Measurements from ENCODE around the gene LSM4. TPM values are rescaled to one million over a fixed set of nuclear protein-coding genes. Genes with fewer than 3 reads are reported as not detected.
"Not testable (repeated sequence)": the region's sequence is repeated elsewhere in the genome, so short reads cannot be mapped to it uniquely, and the experiment has no call there.

The LSM4 gene
- total RNA-seq, 1 donor from 2014 or later: 80.3 TPM

DNA sequence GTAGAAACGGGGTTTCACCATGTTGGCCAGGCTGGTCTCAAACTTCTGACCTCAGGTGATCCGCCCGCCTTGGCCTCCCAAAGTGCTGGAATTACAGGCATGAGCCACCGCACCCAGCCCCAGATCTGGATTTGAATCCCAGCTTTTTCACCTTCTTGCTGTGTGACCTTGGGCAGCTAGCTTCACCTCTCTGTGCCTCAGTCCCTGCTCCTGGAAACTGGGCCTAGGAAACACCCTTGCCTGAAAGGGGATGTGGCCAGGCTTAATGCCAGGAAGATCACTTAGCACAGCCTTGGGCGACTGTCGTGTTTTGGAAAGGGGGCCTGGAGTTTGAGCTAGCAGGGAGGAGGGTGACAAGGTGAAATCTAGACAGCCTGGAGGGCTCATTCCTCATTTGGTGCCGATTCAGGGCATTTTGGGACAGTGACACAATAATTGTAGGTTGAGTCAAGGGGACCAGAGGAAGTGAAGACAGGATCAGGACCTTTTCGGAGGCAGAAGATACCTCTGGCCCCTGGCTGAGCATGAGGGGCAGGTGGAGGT is 19.3 kb upstream of the LSM4 start:
- FAIRE-seq (no peak), DNase-seq (ENCODE audit: low spot score in 2 of 2) (no peak)

DNA sequence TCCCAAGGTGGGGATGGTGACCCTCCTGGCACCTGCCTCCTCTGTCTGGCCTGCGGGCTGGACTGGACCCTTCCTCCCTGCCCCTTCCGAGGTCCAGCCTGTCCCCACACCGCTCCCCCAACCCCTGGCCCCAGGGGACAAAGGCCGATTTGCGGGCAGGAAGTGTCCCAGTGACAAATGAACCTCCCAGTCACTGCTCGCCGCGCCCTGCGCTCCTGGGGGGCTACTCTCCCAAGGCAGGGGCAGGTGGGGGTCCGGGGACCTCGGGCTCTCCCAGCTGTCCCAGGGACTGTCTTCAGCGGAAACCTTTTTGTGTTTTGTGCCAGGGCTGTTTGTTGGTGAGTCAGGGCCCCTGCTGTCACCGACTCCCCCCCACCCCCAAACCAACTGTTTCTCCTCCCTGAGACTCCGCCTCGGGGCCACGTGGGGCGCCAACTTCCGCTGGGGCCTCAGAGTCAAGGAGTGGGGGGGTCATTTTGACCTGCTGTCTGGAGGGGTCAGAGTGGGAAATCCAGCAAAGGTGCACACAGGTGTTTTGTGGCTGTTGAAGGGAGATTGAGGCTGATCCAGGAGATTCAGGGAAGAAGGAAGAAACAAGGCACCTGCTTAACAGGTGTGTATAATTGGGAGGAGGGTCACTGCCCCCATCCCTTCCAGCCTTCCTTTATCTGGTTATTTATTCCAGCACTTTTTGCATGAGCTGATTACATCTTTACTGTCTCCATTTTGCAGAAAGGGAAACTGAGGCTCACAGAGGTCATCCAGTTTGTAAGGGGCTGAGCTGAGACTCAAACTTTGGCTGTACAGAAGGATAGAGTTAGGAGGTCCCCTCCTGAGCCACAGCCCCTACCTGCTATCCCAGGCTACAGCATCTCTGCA is 18.4 kb upstream of the LSM4 start:
- FAIRE-seq (no peak), DNase-seq (ENCODE audit: low spot score in 2 of 2) (peak in 1 of 2 donors; percentile 80)

DNA sequence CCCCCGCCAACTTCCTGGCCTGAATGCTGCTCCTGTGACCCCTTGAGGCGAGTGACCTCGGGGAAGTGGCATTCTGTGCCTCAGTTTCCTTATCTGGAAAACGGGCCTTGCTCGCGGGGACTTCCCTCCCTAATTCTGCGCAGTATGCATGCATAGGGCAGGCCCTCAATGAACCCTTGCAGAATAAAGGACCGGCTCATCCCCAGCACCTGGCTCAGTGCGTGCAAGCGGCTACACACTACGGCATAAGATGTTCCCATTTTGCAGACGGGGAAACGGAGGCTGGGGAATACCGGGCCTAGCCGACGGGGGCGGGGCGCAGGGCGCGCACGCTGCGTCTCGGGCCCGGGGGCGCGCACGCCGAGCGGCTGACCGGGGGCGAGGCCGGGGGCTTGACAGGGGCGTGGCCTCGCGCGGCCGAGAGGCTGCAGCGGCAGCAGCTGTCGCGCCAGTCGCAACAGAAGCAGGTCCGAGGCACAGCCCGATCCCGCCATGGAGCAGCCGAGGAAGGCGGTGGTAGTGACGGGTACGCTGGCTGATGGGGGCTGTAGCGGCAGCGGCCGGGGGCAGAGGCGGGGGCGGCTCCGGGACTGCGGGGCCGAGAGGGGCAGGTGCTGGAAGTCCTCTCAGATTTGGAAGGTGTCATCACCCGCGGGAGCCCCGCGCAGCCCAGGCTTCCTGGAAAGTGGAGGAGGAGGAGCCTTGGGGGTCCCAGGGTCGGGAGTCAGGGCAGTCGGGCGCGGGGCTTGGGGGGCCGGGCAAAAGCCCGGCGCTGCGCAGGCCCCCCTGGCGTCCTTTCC is 17.5 kb upstream of the LSM4 start, which contains the start of gene PGPEP1:
TSS of gene PGPEP1 (plus strand) at position 409 of the 800 bp plus-strand sequence. CDS start at position 493, 84 bp downstream.
- no peak for FAIRE-seq

DNA sequence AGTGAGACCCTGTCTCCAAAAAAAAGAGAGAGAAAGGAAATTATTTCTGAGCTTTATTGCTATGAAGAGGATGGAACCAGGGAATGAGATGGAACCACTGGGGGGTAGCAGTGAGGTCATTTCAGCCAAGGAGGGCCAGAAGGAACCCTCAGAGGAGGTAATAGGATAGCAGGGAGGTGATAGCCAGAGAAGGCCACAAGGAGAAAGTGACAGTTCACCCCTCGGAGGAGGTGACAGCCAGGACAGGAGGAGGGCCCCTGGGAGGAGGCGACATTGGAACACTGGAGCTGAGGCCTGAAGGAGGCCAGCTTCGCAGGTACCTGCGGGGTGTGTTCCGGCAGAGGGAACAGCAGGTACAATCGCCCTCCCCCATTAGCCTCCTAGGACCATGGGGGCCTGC is 16.8 kb upstream of the LSM4 start:
- DNase-seq (ENCODE audit: low spot score in 2 of 2) (no peak), FAIRE-seq (no peak)

More for the DNA sequence above, 17.5 kb upstream of the LSM4 start, which contains the start of gene PGPEP1:
- DNase-seq (ENCODE audit: low spot score in 2 of 2): peak; percentile 83

DNA sequence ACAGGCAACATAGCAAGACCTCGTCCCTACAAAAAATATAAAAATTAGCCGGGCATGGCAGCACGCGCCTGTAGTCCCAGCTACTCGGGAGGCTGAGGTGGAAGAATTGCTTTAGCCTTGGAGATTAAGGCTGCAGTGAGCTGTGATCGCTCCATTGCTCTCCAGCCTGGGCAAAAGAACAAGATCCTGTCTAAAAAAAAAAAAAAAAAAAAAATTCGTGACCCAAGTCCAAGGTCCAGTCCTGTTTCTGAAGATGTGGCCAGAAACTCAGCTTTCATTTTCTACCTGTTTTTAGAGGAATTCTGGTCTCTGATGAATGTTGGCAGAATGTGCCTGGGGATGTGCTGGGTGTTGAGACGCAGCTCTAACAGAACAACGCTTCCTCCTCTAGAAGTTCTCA is 15.7 kb upstream of the LSM4 start:
- no peak for DNase-seq (ENCODE audit: low spot score in 2 of 2)
- no peak for FAIRE-seq

DNA sequence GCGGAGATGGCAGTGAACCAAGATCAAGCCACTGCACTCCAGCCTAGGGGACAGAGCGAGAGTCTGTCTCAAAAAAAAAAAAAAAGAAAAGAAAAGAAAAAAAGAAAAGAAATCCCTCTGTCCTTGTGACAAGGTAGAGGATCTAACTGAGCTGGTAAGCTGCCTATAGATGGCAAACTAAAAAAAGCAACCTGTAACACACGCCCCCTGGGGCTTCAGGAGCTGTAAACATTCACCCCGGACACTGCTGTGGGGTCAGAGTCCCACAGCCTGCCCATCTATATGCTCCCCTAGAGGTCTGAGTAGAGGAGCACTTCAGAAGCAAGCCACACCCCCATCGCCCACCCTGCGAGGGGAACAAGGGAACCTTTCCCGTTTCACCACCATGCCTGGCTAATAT is 13.2 kb upstream of the LSM4 start:
- DNase-seq (ENCODE audit: low spot score in 2 of 2): no peak
- no peak for FAIRE-seq

DNA sequence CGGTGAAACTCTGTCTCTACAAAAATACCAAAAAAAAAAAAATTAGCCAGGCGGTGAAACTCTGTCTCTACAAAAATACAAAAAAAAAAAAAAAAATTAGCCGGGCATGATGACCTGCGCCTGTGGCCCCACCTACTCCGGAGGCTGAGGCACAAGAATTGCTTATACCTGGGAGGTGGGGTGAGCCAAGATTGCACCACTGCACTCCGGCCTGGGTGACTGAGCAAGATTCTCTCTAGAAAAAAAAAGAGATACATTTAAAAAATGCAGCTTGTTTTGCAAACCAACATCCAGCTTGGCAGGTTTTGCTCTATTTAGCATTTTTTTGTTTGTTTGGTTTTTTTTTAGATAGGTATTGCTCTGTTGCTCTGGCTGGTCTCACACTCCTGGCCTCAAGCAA is 10.8 kb upstream of the LSM4 start:
- FAIRE-seq (no peak), DNase-seq (ENCODE audit: low spot score in 2 of 2) (no peak)

DNA sequence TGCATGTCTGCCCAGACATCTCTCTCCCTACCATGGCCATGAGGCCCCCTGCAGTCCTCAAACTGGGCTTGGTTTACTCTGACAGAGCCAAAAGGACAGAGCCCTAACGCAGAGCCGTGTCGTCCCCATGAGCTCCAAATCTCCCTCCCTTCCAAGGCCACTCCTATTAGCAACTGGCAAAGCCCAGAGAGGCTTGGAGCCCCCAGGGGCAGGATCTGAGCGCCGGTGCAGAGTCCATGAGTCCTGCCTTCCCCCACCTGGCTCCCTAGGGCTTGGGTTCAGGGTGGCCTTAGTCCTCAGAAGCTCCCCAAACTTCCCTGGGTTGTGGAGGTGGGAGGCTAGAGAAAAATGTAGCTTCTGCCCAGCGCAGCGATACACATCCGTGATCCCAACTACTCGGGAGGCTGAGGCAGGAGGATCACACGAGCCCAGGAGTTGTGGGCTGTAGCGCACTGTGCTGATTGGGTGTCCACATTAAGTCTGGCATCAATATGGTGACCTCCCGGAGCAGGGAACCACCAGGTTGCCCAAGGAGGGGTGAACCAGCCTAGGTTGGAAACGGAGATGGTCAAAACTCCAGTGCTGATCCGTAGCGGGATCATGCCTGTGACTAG is 10.1 kb upstream of the LSM4 start:
- DNase-seq (ENCODE audit: low spot score in 2 of 2) (no peak), FAIRE-seq (no peak)

DNA sequence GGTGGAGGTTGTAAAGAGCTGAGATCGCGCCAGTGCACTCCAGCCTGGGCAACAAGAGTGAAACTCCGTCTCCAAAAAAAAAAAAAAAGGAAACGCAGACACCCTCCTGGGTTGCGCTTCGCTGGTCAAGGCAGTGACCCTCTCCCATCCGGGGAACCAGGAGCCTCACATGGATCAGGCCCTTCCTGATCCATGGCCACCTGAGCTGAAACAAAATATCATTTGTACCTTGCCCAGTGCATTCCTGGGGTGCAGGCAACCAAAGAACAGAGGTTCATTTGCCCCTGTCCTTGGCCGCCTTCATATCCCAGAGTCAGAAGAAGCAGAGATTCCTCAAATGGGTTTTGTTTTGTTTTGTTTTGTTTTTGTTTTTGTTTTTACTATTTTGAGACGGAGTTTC is 8.0 kb upstream of the LSM4 start:
- no peak for FAIRE-seq

DNA sequence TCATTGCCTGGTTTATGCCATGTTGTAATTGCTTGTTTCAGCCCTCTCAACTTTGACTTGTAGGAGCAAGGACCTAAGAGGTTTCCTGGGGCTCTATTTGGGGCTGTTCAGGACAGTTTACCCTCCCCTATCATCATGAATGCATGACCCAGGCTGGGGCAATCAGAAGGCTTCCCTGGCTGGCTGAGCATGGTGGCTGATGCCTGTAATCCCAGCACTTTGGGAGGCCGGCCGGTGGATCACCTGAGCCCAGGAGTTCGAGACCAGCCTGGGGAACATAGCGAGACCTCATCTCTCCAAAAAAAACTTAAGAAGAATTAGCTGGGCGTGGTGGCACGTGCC is 6.1 kb upstream of the LSM4 start:
- no peak for FAIRE-seq
- no peak for DNase-seq (ENCODE audit: low spot score in 2 of 2)

More for the DNA sequence above, 8.0 kb upstream of the LSM4 start:
- DNase-seq (ENCODE audit: low spot score in 2 of 2): no peak

DNA sequence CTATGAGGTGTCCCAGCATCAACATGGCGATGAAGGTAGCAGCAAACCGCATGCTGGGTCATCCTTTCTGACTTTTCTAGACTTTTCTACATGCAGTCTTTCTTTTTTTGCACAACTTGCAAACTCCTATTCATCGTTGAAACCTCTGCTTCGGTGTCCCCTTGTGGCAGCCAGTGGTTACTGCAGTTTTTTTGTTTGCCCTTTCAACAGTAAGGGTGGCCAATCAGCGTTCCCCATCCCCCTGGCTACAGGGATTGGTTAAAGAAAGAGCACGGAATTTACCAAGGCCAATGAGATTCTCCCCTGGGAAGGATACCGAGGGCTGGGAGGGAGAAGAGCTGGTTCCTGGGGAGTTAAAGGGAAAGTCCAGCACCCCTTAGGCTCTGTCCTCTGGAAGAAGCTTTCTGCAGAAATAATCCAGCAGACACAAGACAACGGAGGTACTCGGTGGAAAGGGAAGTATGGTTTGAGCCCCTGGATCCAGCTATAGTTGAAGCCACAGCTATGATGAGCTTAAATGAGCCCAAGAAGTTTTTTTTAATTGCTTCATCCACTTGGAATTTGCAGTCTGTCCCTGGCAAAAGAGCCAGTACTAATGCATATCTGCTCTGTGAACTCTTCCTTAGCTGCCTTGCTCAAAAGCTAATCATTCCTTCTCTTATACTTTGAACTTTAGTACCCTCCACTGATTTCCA is 5.6 kb upstream of the LSM4 start:
- FAIRE-seq (peak; percentile 96), DNase-seq (ENCODE audit: low spot score in 2 of 2) (peak; percentile 87 to 97)

DNA sequence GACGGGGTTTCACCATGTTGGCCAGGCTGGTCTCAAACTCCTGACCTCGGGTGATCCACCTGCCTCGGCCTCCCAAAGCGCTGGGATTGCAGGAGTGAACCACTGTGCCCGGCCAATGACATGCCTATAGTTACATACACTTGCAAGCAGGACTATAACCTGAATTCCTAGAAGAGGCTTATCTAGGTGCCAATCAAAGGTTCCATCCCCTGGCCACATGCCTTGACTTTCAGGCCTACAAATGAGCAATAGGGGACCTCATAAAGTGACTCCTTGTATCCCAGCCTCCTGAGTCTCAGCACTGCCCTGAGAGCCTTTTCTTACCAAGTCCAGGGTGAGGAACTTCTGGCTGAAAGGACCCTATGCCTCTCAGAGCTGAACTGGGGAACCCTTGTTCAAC is 3.9 kb upstream of the LSM4 start:
- DNase-seq (ENCODE audit: low spot score in 2 of 2): no peak

DNA sequence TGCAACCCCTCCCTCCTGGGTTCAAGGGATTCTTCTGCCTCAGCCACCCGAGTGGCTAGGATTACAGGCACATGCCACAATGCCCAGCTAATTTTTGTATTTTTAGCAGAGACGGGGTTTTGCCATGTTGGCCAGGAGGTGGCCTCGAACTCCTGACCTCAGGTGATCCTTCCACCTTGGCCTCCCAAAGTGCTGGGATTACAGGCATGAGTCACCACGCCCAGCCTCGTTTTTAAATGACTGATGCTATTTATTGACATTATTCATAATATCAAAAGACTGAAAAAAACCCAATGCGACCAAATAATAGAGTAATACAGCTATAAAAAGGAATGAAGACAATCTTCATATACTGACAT is 1.5 kb upstream of the LSM4 start:
- FAIRE-seq; DNase-seq (ENCODE audit: low spot score in 2 of 2): not testable (repeated sequence)

More for the DNA sequence above, 3.9 kb upstream of the LSM4 start:
- no peak for FAIRE-seq

DNA sequence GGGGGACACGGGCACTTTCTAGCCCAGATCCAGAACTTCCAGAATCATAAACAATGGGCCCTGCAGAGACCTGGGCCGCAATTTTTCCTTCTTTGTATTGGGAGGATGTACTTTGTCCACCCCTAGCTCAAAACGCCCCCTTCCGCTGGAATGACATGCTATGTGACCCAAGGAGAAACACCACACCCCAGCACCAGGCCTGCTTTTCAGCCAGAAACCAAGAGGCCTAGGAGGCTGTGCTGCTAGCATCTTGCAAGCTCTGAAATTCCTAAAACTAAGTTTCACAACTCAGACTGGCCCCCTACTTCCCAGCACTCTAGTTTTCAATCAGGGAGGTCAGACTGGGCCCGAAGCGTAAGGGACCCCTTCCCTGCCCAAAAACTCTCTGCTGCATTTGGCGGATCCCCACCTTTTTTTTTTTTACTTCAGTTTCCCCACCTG is 538 bp downstream of the LSM4 start:
- FAIRE-seq (no peak), DNase-seq (ENCODE audit: low spot score in 2 of 2) (no peak)

DNA sequence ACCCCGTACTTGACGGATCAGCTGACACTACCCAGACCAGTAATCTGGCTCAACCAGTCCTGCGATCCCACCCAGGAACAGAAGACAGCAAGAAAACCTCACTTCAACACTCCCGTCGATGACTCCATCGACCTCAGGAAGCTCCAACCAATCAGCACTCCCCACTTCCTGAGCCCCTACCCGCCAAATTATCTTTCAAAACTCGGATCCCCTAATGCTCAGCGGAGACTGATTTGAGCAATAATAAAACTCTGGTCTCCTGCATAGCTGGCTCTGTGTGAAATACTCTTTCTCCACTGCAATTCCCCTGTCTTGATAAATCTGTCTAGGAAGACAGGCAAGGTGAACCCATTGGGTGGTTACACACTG is 1.2 kb downstream of the LSM4 start:
- no peak for DNase-seq (ENCODE audit: low spot score in 2 of 2)
- no peak for FAIRE-seq

DNA sequence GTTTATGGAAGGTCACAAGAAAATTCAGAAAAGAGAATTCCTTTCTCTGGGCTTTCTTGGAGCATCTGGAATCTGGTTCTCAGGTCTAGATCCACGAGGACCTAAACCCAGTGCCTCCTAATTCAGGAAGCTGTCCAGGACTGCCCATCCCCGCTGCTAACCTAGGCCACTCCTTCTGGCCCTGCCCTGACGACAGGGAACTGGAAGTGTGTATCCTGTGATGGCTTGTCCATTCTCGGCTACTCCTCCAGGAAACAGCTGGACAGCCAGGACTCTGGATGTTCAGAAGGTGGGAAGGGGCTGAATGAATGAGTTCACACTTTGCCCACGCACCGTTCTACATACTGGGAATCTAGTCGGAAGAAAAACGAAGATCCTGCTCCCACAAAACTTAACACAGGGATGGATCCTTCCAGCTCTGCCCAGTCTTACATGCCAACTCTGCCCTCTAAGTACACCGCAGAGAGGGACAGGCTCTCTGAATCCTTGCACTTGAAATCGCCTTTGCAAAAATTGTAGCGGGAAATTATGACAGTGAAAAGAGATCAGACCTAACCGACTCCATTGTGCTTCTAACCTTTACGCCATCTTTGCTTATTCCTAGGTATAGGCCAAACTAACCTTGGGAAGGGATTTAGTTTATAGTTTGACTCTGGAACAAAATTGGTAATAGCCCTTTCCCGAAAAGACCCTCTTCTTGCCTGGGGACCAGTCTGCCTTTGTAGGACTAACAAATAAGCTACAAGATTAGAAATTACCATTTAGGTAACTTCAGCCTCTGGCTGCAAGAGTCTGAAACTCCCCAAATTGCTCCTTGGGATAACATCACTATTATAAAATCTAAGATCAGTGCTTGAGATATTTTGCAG is 1.8 kb downstream of the LSM4 start:
- FAIRE-seq: no peak
- DNase-seq (ENCODE audit: low spot score in 2 of 2): no peak

DNA sequence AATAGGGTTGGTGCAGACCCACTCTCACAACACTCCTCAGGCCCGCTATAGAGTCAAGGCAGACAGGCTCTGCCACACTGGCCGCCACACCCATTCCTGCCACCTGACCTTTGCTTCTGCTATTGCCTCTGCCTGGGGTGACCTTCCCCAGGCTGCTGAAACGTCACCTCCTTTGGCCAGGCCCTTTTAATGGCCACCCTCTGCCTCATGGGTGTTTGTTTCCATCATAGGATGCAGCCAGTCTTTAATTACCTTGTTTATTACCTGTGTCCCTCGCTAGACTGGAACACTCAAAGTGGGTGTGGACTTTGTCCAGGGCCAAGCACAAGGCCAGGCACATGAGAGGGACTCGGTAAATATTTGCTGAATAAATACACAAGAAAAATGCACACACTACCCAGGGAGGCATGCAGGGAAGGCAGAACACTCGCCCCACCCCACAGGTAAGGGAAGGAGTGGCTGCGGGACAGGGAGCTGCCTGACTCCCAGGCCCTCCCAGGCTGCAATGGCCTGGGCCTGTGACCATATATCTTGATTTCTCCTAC is 3.2 kb downstream of the LSM4 start:
- no peak for DNase-seq (ENCODE audit: low spot score in 2 of 2)
- FAIRE-seq: no peak

DNA sequence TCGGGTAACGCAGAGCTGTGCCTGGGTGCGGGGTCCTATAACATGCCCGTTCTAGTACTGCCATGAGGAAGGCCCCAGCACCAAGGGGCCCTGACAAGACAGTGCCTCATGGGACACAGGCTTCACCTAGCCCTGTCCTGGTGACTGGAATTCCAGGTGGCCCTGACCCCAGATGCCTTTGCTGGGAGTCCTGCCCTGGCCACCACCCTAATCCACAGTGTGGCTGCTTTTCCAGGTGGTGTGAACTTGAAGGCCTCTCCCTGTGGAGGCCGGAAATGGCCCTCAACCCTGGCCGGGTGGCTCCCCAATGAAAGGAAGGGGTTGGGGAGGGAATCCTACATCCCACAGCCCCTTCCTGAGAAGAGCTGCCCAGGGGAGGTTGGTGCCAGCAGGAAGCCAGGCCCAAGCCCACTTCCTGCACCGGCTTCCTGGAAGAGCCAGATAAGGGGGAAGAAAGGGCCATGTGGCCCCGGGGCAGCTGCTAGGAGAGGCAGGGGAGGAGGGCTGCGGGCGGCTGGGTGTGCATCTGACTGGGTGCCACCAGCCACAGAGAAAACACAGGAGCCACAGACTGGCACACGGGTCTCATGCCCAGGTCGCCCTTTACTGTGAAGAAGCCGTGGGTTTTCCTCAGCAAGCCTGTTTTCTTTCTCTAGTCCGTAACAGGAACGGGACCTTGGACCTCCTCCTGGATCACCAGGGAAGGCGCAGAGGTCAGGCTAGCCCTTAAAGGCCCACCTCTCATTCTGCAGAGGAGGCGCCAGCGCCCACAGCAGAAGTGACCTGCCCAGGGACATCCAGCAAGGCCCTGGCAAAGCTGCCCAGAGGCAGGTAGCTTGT is 4.7 kb downstream of the LSM4 start:
- DNase-seq (ENCODE audit: low spot score in 2 of 2): no peak
- no peak for FAIRE-seq

Data from frontal cortex (tissue), 4 donors.